ENCODE results near the gene PDIA6.

The PDIA6 gene

GRCh38 chr2:10768063-10768507 lies 44.5 kb downstream of the PDIA6 start:
- TF ChIP-seq, protein P1, sequence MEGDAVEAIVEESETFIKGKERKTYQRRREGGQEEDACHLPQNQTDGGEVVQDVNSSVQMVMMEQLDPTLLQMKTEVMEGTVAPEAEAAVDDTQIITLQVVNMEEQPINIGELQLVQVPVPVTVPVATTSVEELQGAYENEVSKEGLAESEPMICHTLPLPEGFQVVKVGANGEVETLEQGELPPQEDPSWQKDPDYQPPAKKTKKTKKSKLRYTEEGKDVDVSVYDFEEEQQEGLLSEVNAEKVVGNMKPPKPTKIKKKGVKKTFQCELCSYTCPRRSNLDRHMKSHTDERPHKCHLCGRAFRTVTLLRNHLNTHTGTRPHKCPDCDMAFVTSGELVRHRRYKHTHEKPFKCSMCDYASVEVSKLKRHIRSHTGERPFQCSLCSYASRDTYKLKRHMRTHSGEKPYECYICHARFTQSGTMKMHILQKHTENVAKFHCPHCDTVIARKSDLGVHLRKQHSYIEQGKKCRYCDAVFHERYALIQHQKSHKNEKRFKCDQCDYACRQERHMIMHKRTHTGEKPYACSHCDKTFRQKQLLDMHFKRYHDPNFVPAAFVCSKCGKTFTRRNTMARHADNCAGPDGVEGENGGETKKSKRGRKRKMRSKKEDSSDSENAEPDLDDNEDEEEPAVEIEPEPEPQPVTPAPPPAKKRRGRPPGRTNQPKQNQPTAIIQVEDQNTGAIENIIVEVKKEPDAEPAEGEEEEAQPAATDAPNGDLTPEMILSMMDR (IDR thresholded peaks at IDR 0.05), result no peak

- TF ChIP-seq, protein P1 (IDR thresholded peaks at IDR 0.05), result no peak
These were observed 46.7 kb downstream of the PDIA6 start for GRCh38 chr2:10765914-10766313.

- TF ChIP-seq, protein P1 (IDR thresholded peaks at IDR 0.05), result no peak
These were observed 47.1 kb downstream of the PDIA6 start for GRCh38 chr2:10765461-10765860.

- TF ChIP-seq, protein P1 (IDR thresholded peaks at IDR 0.05), result no peak
These were observed 47.7 kb downstream of the PDIA6 start for GRCh38 chr2:10764896-10765295.

- TF ChIP-seq, protein P1 (IDR thresholded peaks at IDR 0.05), result no peak
These were observed 48.3 kb downstream of the PDIA6 start for GRCh38 chr2:10764096-10764785.

DNA sequence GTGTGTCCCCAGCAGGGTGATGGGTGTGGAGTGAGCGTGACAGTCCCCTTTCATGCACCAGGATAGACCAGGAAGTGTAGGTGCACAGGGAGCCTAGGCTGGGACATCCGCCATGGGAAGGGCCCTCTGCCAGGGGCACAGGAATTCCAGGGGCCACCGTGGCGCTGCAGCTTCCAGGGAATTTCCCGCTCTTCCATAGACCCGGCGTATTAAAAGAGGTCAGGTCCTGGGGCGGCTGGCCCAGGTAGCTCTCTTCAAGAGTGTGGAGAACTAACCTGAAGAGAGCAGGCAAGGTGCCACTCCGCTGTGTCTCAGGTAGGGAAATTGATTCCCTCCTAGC lies 49.2 kb downstream of the PDIA6 start:
- TF ChIP-seq, protein P1 (IDR thresholded peaks at IDR 0.05), result no peak

- TF ChIP-seq, protein P1 (IDR thresholded peaks at IDR 0.05), result no peak
These were observed 49.7 kb downstream of the PDIA6 start for GRCh38 chr2:10762651-10763460.

Measured in LNCAP (cell line).